HEK293 (cell line): ENCODE measurements around the gene KRT38.

Experiments
- CTCF ChIA-PET: fragments of 350-600 bp; formaldehyde crosslinking; extraction: SDS; loops from one replicate; lab custom pipeline; 2021; ENCODE audit warnings: antibody characterized with exemption; lab: Yijun Ruan, JAX
- POLR2A ChIA-PET: fragments of 300-600 bp; formaldehyde crosslinking; extraction: SDS; loops from one replicate; lab custom pipeline; 2020; ENCODE audit warnings: antibody characterized with exemption, inconsistent platforms; lab: Yijun Ruan, JAX
- H3K27ac ChIP-seq: fragments of 200-500 bp; sonication (Bioruptor generic); 2 replicates; pipeline ENCODE4 v1.5.1; 2014; ENCODE audit warnings: low read depth, low read length, control low read depth, inconsistent platforms; ENCODE audit errors: extremely low read depth
- H3K36me3 ChIP-seq, 2 experiments: fragments of 200-500 bp in 1 of 2; sonication (Bioruptor generic) in 1 of 2; 1 replicate in 1 of 2; 2 replicates in 1 of 2; pipeline ENCODE4 v1.5.1; 2014 to 2017; ENCODE audit warnings: inconsistent platforms in 2 of 2, low read length in 2 of 2; ENCODE audit not compliant: control insufficient read depth in 2 of 2, insufficient read depth in 1 of 2
- H3K4me1 ChIP-seq: fragments of 200-500 bp; sonication (Bioruptor generic); 2 replicates; pipeline ENCODE4 v1.5.1; 2014; ENCODE audit warnings: mild to moderate bottlenecking, low read length, inconsistent platforms; ENCODE audit not compliant: control insufficient read depth, insufficient read depth
- H3K4me3 ChIP-seq: 2 replicates; pipeline ENCODE4 v1.5.1; 2011; ENCODE audit warnings: low read depth, mild to moderate bottlenecking, control low read depth, low read length, moderate library complexity
- H3K9me3 ChIP-seq: fragments of 200-500 bp; sonication (Bioruptor generic); 2 replicates; pipeline ENCODE4 v1.5.1; 2014; ENCODE audit warnings: low read depth, low read length, inconsistent platforms; ENCODE audit not compliant: control insufficient read depth, insufficient read depth
- BCL11B ChIP-seq: fragments of 450-650 bp; formaldehyde crosslinking; IDR thresholded peaks from 2 replicates; pipeline ENCODE4 v1.5.1; 2016; ENCODE audit warnings: low read depth, missing biosample characterization, missing genetic modification characterization
- HOXA7 ChIP-seq: sonication (generic); formaldehyde crosslinking; IDR thresholded peaks from 2 replicates; pipeline ENCODE4 v1.8.1; 2022; ENCODE audit warnings: missing genetic modification reagents, borderline replicate concordance
- SP3 ChIP-seq: fragments of 450-650 bp; formaldehyde crosslinking; IDR thresholded peaks from 2 replicates; pipeline ENCODE4 v1.5.1; 2016; ENCODE audit warnings: missing biosample characterization, missing genetic modification characterization
- TSHZ1 ChIP-seq: fragments of 450-650 bp; formaldehyde crosslinking; IDR thresholded peaks from 2 replicates; pipeline ENCODE4 v1.5.1; 2016; ENCODE audit warnings: missing biosample characterization, missing genetic modification characterization, borderline replicate concordance
- ZBTB48 ChIP-seq: fragments of 450-650 bp; formaldehyde crosslinking; IDR thresholded peaks from 2 replicates; pipeline ENCODE4 v1.5.1; 2016; ENCODE audit warnings: missing biosample characterization, missing genetic modification characterization
- ZNF202 ChIP-seq: fragments of 450-650 bp; formaldehyde crosslinking; IDR thresholded peaks from 2 replicates; pipeline ENCODE4 v1.5.1; 2016; ENCODE audit warnings: missing biosample characterization, missing genetic modification characterization, borderline replicate concordance
- ZNF394 ChIP-seq: fragments of 450-650 bp; formaldehyde crosslinking; IDR thresholded peaks from 2 replicates; pipeline ENCODE4 v1.5.1; 2016; ENCODE audit warnings: missing biosample characterization, missing genetic modification characterization, mild to moderate bottlenecking, moderate library complexity, borderline replicate concordance
- ZNF404 ChIP-seq: fragments of 450-650 bp; formaldehyde crosslinking; IDR thresholded peaks from 2 replicates; pipeline ENCODE4 v1.5.1; 2017; ENCODE audit warnings: missing biosample characterization, missing genetic modification characterization
- ZNF433 ChIP-seq: fragments of 450-650 bp; formaldehyde crosslinking; IDR thresholded peaks from 2 replicates; pipeline ENCODE4 v1.5.1; 2016; ENCODE audit warnings: missing biosample characterization, missing genetic modification characterization, low read depth
- TF ChIP-seq, protein P1 (sequence below): fragments of 450-650 bp; IDR thresholded peaks from 2 replicates; pipeline ENCODE4 v1.5.1; 2018; ENCODE audit warnings: missing biosample characterization, missing genetic modification characterization
- TF ChIP-seq, protein P2 (sequence below): fragments of 450-650 bp; formaldehyde crosslinking; IDR thresholded peaks from 2 replicates; pipeline ENCODE4 v1.5.1; 2016; ENCODE audit warnings: missing biosample characterization, missing genetic modification characterization, low read depth

The KRT38 gene

DNA sequence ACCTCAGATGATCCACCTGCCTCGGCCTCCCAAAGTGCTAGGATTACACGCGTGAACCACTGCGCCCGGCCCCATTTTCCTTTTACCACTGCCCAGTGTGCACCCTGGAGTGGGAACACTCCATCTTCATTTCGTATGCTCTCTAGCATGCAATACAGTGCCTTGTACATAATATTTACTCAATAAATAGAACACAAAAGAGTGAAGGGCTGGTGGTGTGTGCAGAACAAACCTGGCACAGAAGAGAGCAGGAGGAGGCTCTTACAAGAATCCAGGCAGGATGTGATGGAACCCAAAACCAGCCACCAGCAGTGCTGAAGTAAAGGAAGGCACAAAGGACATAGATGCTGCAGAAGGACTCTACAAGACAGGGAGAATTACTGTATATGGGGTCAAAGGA lies 23.7 kb downstream of the KRT38 start:
- POLR2A ChIA-PET: no interaction called here
- no peaks in the 10 kb centered on the region for H3K9me3 ChIP-seq
- H3K36me3 ChIP-seq: no peaks in the 10 kb centered on the region
- H3K4me3 ChIP-seq: no peak overlapping the region
- no peak for TF ChIP-seq ZNF433 (tag by site-specific recombination)
- CTCF ChIA-PET: interaction anchor here (0.6 to 2.5 kb wide), 20 partner anchors 9 to 501 kb away, joined by 3 to 10 read pairs (median 4); no protein-coding TSS in a partner anchor
- no peaks in the 10 kb centered on the region for H3K4me1 ChIP-seq
- no peak overlapping the region for H3K27ac ChIP-seq

GRCh38 chr17:41416479-41416878 lies 24.3 kb downstream of the KRT38 start:
- no peaks in the 10 kb centered on the region for H3K36me3 ChIP-seq
- H3K27ac ChIP-seq: no peak overlapping the region
- ChIA-PET CTCF (interaction anchor here (0.9 to 2.5 kb wide), 6 partner anchors 9 to 232 kb away, joined by 3 to 7 read pairs (median 4); no protein-coding TSS in a partner anchor), POLR2A (no interaction called here)
- H3K9me3 ChIP-seq: no peaks in the 10 kb centered on the region
- no peak overlapping the region for H3K4me3 ChIP-seq
- TF ChIP-seq TSHZ1 (tag by site-specific recombination) (no peak), ZNF394 (no peak), HOXA7 (no peak), ZNF404 (no peak), SP3 (tag by site-specific recombination) (no peak), ZNF202 (tag by site-specific recombination) (no peak)
- TF ChIP-seq, protein P1, sequence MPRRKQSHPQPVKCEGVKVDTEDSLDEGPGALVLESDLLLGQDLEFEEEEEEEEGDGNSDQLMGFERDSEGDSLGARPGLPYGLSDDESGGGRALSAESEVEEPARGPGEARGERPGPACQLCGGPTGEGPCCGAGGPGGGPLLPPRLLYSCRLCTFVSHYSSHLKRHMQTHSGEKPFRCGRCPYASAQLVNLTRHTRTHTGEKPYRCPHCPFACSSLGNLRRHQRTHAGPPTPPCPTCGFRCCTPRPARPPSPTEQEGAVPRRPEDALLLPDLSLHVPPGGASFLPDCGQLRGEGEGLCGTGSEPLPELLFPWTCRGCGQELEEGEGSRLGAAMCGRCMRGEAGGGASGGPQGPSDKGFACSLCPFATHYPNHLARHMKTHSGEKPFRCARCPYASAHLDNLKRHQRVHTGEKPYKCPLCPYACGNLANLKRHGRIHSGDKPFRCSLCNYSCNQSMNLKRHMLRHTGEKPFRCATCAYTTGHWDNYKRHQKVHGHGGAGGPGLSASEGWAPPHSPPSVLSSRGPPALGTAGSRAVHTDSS (tag by site-specific recombination): no peak
- TF ChIP-seq, protein P2, sequence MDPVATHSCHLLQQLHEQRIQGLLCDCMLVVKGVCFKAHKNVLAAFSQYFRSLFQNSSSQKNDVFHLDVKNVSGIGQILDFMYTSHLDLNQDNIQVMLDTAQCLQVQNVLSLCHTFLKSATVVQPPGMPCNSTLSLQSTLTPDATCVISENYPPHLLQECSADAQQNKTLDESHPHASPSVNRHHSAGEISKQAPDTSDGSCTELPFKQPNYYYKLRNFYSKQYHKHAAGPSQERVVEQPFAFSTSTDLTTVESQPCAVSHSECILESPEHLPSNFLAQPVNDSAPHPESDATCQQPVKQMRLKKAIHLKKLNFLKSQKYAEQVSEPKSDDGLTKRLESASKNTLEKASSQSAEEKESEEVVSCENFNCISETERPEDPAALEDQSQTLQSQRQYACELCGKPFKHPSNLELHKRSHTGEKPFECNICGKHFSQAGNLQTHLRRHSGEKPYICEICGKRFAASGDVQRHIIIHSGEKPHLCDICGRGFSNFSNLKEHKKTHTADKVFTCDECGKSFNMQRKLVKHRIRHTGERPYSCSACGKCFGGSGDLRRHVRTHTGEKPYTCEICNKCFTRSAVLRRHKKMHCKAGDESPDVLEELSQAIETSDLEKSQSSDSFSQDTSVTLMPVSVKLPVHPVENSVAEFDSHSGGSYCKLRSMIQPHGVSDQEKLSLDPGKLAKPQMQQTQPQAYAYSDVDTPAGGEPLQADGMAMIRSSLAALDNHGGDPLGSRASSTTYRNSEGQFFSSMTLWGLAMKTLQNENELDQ: no peak
- TF ChIP-seq, all 188 proteins: peak for 0
- H3K4me1 ChIP-seq: no peaks in the 10 kb centered on the region

DNA sequence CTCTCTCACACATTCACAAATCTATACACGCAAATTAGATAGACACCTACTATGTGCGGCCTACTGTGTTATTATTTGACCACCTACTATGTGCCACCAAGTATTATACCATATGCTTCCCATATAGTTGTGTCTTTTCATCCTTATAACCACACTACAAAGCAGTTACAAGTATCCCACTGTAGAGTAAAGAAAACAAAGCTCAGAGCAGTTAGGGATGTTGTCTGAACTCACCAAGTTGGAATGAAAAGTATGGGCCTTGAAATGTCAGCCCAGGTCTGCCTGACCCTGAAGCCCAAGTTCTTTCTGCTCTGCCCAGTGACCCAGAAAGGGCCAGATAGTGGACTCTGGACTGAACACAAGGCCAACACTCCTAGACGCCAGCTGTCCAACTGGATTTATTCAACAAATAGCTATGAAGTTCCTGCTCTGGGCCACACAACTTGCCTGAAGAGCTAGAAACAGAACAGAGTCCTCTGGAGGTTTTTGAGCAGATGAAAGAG lies 24.9 kb downstream of the KRT38 start:
- ChIA-PET CTCF (interaction anchor here (0.6 to 2.5 kb wide), 7 partner anchors 8 to 694 kb away, joined by 3 to 7 read pairs (median 4); no protein-coding TSS in a partner anchor), POLR2A (no interaction called here)
- Histone ChIP-seq H3K27ac (no peak overlapping the region), H3K4me1 (no peaks in the 10 kb centered on the region), H3K4me3 (no peak overlapping the region), H3K9me3 (no peaks in the 10 kb centered on the region), H3K36me3 (no peaks in the 10 kb centered on the region)
- TF ChIP-seq BCL11B (no peak), ZBTB48 (tag by site-specific recombination) (no peak)
